ES-I3 (cell line): ENCODE measurements around the gene PSD4.

Experiments used
- H3K36me3 ChIP-seq: 2 replicates; pipeline ENCODE4 v1.6.1; 2013; ENCODE audit warnings: mild to moderate bottlenecking, low read length, control low read depth, moderate library complexity; ENCODE audit not compliant: insufficient read depth
- H3K4me1 ChIP-seq: 2 replicates; pipeline ENCODE4 v1.6.1; 2013; ENCODE audit warnings: mild to moderate bottlenecking, control low read depth, low read length; ENCODE audit not compliant: insufficient read depth
- H3K9ac ChIP-seq: 2 replicates; pipeline ENCODE4 v1.6.1; 2013; ENCODE audit warnings: low read depth, mild to moderate bottlenecking, low read length, moderate library complexity
- H3K9me3 ChIP-seq: 2 replicates; pipeline ENCODE4 v1.6.1; 2013; ENCODE audit warnings: mild to moderate bottlenecking, low read length, moderate library complexity; ENCODE audit not compliant: control insufficient read depth, insufficient read depth

PSD4 gene

DNA sequence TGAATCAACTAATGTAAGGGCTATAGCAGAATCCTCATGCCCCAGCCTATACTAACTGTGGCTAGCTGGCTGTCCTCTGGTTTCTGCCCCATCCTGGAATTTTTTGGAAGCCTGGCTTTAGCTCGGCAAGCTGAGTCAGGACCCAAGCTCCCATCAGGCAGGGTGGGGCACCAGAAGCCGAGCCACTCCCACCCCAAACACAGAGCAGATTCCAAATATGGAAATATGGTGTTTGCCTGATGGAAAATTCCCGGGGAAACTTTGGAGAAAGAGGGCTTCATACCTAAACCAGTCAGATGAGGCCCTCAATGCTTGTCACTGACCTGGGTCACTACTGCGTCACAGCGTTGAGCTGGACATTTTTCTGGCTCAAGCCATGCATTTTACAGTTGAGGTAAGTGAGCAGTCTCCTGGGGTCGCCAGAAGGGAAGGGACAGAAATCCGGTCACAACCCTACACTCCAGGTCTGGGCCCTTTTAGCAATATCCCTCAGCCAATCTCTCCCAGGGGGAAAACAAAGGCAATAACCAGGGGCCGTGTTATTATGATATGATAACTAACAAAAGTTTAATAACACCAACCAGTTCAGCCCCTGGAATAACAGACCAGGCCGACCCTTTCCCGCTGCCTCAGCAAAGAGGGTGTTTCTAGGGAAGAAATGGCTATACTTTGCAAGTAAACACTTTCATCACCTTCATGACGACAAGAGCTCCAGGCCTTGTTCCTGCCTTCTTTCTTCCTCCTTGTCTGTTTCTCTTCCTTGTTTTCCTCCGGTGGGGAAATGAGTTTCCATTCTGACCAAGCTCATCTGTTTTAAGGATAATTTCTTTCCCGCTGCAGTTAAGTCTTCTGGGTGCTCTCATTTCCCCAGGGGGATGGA is 37.7 kb downstream of the PSD4 start:
- Histone ChIP-seq H3K36me3 (no peaks in the 10 kb centered on the region), H3K9me3 (no peaks in the 10 kb centered on the region), H3K9ac (no peak overlapping the region), H3K4me1 (peaks cover 14% of the 10 kb centered on the region)

DNA sequence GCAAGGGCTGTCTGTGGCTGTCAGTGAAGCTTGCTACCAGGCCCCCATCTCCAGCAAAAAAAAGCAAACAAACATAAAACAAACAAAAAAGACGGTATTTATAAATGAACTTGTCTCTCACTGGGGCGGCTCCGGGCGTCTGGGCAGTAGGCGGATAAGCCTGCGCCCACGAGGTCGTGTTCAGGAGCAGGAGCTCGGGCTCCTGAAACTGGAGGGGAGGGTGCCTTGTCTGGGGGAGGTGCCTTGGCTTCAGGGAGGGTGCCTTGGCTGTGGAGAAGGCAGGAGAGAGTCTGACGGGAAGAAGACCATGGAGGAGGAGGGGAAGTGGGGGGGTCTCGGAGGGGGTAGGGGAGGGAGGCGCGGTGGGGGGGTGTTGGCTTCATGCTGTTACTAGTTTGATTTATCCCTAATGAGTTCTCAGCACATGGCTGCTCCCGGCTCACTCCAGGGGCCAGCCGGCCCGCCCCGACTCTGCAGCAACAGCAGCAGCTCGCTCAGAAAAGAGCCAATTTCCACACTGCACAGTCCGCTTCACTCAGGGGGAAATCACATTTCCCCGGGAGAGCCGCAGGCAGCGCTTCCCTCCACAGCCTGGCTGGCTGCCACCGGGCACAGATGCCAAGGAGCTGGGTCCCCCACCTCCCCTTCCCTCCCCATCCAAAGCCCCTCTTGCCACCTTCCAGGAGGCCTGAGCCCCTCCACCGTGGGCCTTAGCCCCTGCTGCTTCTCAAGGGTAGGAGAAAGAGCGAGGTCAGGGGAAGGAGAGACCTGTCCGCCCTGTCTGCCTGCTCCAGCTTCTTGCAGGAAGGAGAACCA is 38.7 kb downstream of the PSD4 start:
- peaks cover 20% of the 10 kb centered on the region for H3K4me1 ChIP-seq
- H3K9ac ChIP-seq, result no peak overlapping the region
- no peaks in the 10 kb centered on the region for H3K9me3 ChIP-seq

DNA sequence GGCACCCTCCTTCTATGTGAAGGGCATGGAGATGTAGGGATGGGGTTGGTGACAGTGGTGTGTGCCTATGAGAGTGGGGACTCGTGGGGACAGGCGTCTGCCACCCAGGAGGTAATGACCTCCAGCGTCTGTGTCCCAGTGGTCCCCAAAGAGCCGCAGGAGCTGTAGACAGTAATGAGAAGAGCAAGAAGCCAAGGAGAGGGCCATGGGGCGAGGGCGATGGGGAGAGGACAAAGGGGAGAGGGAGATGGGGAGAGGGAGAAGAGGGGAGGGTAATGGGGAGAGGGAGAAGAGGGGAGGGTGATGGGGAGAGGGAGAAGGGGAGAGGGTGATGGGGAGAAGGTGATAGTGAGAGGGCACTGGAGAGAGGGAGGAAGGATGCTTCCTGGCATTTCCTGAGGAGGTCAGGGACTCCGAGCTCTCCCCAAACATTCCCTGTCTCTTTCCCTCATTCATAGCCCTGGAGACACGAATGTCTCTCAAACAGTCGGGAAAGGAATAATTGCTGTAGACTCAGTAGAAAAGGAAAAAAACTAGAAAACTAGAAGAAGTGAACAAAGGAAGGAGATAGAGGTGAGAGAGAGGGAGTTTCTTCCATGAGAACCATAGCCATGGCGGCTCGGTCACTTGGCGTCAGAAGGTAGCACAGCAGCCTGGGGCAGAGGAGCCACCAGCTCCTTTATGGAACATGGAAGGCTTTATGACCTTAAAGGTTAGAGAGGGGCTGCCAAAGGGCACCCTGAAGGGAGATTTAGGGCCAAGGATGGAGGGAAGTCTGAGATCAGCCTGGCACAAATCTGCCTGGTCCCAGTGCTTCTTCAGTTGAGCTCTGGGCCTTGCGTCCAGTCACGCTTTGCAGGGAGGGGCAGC is 39.5 kb downstream of the PSD4 start:
- no peak overlapping the region for H3K9ac ChIP-seq
- no peaks in the 10 kb centered on the region for H3K9me3 ChIP-seq
- H3K36me3 ChIP-seq, result no peaks in the 10 kb centered on the region
- peaks cover 27% of the 10 kb centered on the region for H3K4me1 ChIP-seq

More for the DNA sequence above, 38.7 kb downstream of the PSD4 start:
- H3K36me3 ChIP-seq, result no peaks in the 10 kb centered on the region

DNA sequence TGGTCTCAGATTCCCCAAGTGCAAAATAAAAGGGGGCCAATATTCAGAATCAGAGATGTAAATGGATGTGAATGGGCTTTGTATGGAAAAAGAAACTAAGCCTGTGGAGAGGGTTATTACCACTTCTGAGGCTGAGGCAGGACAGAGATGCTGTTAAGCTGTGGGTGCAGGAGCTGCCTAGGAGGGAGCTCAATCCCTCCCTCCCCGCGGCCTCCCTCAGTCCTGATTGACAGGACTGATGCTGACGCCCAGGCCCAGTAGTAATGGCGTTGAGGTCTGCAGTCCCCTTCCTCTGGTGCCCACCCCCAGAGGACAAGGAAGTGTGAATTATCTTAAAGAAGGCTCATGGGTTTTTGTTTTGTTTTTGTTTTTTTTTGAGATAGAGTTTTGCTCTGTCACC is 40.4 kb downstream of the PSD4 start:
- Histone ChIP-seq H3K9ac (no peak overlapping the region), H3K36me3 (no peaks in the 10 kb centered on the region), H3K9me3 (no peaks in the 10 kb centered on the region), H3K4me1 (peaks cover 27% of the 10 kb centered on the region)

DNA sequence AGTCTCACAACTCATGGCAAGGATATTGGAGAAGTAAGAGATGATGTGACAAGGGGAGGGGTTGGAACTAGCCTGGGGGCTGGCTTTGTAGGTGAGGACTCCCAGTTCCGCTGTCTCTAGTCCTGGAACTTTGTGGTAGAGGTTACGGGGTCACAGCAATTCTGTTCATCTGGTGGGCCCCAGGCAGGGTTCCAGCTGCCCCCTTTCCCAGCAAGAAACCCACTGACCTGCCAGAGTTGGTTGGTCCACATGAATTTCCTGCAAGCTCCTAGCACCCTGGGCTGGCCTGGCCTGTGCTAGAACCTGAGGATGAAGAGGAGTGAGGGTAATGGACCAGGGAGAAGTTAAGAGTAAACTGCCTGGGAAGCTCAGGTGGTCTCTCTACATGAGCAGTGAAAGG is 41.3 kb downstream of the PSD4 start:
- no peaks in the 10 kb centered on the region for H3K36me3 ChIP-seq
- H3K9me3 ChIP-seq, result no peaks in the 10 kb centered on the region
- no peak overlapping the region for H3K9ac ChIP-seq
- H3K4me1 ChIP-seq, result peaks cover 27% of the 10 kb centered on the region

DNA sequence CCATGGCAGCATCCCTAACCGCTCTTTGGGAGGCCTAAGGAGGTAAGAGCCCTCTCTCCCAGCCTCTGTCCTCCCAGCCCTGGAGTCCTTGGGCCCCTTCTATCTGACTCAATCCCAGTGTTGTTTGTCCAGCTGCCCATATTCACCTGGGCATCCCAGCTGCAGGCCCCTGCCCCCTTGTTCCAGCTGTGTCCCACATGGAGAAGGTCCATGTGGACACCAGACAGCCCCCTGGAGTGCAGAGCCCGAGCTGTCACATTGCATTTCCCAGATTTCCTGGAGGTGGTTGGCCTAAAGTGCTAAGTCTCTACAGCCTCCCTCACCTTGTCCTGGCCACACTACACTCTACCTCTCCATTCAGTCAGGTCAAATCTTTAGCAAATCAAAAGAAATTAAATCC is 42.5 kb downstream of the PSD4 start:
- Histone ChIP-seq H3K4me1 (peaks cover 31% of the 10 kb centered on the region), H3K9me3 (no peaks in the 10 kb centered on the region), H3K36me3 (no peaks in the 10 kb centered on the region), H3K9ac (no peak overlapping the region)

DNA sequence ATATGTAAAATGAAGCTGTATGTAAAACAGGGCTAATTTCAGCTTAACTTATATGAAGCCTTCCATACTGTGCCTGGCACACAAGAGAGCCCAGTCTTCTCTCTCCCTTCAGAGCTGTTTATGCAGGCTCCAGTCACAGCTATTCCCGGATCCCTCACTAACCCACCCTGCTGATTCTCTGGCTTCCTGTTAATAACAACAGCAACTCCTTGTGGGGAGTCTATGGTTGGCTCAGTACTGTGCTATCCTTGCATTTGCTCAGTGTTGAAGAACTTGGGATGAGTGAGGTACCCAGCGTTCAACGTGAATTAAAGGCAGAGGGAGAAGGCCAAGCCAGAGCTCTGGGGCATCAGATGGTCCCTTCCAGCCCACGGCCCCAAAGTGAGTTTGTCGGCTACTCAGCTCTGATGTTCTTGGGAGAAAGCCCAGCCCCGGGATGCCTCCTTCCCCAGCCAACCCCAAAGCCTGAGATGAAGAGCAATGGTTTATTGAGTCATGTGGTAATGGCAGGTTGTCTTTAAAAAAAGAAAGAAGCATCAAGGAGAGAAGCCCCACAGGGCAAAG is 43.2 kb downstream of the PSD4 start:
- Histone ChIP-seq H3K9ac (no peak overlapping the region), H3K36me3 (no peaks in the 10 kb centered on the region), H3K9me3 (no peaks in the 10 kb centered on the region), H3K4me1 (peaks cover 24% of the 10 kb centered on the region)

DNA sequence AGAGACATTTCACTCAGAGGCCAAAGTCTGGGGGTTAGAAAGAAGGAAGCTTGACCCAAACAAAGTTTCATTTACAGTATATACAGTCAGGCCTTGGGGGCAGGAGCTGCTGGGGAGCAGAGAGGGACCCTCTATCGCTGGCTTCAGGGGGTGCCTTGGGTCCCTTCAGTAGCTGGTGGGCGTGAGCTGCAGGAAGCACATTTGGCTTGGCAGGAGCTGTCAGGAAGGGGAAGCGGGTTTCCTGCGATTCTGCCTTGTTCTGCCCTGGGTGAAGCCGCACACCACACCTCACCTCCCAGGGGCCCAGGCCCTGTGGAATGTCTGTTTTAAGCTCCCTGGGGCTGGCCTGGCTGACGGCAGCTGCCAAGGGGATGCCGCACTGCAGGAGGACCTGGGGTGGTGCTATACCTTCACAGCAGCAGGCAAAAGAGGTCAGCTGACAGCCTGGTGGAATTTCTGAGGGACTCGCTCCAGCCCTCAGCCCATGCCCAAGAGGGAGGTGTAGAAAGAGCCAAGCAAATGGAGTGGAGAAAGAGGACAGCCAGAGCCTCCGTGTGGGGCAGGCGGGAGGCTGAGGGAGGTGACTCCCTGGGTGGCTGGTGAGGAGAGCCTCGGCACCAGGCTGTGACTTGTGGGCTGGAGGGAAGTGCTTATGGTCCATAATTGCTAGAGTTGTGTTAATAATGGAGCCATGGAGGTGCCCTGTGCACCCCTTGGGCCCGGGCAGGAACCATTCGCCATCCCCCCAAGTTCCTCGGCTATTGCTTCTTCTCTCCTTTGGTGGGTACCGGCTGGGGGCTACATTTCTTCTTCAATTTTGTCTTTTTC is 43.9 kb downstream of the PSD4 start:
- no peaks in the 10 kb centered on the region for H3K9me3 ChIP-seq
- peaks cover 22% of the 10 kb centered on the region for H3K4me1 ChIP-seq
- no peak overlapping the region for H3K9ac ChIP-seq

DNA sequence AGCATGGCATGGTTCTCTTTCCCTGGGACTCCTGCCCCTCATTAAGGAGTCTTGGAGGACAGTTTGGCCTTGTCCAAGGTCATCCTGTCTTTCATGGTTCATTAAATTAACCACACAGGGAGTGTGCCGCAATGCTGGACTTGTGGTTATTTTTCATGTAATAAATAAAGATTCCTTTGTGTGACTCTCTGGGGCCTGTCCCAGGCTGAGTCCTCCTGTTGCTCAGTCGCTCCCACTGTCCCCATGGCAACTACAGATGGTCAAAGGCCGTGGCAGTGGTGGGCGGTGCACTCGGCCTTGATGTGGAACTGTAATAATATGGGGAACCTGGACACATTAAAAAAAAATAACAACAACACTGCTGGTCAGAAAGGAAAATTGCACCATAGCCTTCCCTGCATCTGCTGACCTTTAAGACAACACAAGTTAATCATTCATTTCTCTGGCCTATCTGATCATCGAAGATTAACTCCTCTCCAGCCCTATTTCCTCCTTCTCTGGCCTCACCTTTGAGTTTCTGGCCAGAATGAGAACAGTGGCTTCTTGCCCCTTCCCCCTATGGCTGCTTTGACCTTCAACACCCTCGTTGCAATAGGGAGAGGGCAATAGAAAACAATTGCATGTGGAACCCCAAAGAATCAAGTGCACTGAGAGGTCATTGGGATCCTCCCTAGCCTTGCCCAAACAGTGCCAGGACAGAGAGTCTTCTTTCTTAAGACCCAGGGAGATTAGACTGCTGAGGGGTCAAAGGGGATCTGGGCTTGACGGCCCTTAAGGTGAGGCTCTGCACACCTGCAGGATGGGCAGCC is 44.7 kb downstream of the PSD4 start:
- no peaks in the 10 kb centered on the region for H3K9me3 ChIP-seq
- H3K9ac ChIP-seq, result no peak overlapping the region
- H3K36me3 ChIP-seq, result no peaks in the 10 kb centered on the region
- peaks cover 22% of the 10 kb centered on the region for H3K4me1 ChIP-seq

More for the DNA sequence above, 43.9 kb downstream of the PSD4 start:
- H3K36me3 ChIP-seq, result no peaks in the 10 kb centered on the region

DNA sequence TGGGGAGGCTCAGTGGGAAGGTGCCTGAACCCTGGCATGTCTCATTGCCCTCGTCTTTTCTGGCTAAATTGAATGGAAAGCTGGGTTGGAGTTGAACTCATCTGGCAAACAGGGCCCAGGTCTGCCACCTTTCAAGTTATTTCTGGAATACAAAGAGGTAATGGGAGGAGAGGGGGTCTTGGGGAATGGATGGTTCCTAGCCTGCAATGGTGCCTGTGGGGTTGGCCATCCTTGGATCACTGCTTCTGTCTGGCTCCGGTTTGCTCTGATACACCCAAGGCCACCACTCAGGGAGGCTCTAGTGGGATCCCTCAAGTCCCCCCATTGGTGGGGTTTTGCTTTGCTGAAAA is 45.3 kb downstream of the PSD4 start:
- Histone ChIP-seq H3K9me3 (no peaks in the 10 kb centered on the region), H3K9ac (no peak overlapping the region), H3K4me1 (peaks cover 20% of the 10 kb centered on the region), H3K36me3 (no peaks in the 10 kb centered on the region)

DNA sequence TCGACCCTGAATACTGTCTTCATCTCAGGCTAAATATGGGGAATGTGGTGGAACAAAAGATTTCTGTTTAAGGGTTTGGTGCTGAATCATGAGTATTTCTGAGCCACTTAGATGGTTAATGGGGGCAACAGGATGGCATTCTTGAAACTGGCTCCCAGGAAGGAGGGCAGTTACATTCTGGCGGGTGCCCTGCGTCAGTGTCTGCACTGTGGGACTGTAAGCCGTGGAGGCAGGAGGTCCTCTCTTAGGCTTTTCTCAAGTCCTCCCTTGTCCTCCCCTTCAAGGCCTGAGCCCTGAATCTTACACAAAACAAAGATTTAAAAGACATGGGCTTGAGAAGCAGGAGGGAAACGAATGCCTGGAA is 45.7 kb downstream of the PSD4 start:
- no peak overlapping the region for H3K9ac ChIP-seq
- no peaks in the 10 kb centered on the region for H3K36me3 ChIP-seq
- peaks cover 18% of the 10 kb centered on the region; the same call in 1 of the 2 replicates for H3K4me1 ChIP-seq
- no peaks in the 10 kb centered on the region for H3K9me3 ChIP-seq

DNA sequence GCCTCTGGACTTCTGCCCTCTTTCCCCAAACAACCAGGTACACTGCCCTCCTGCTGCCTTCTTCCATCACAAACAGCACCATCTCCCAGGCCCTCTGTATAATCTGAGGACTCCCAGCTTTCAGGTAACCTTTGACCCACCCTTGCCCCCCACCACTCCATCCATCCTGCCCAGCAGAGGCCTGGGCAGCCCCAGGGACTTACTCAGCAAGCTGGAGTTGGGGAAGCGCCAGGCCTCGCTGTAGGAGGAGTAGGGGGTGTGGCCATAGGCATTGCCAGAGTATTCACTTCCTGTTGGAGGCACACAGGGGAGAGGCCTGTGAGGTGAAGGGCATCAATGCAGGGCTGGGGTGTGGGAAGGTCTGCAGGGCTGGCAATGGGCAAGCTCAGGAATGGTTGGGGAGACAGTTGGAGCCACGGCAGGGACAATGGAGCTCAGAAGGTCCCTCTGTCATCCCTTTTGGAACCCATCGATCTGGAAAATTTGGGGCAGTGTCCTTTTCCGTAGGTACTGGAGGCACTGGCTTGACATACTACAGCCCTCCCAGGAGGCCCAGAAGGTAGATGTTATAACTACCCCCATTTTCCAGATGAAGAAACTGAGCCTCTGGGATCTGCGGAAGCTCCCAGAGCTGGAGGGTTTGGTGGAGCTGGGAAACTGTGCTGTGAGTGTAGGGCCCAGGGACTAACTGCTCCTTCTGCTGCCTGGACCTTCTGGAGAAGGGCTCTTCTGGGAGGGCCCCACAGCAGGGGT is 46.3 kb downstream of the PSD4 start:
- H3K9ac ChIP-seq, result no peak overlapping the region
- H3K4me1 ChIP-seq, result peaks cover 18% of the 10 kb centered on the region; the same call in 1 of the 2 replicates
- H3K36me3 ChIP-seq, result no peaks in the 10 kb centered on the region
- no peaks in the 10 kb centered on the region for H3K9me3 ChIP-seq
